Activated B cell treated with CpG ODN at 0.5 μM for 24 hours (primary cell): ENCODE measurements around the gene FAM120C. TPM values are rescaled to one million over a fixed set of nuclear protein-coding genes. Genes with fewer than 3 reads are reported as not detected.
A peak's percentile ranks its signal among the peaks of the same experiment; 100 is the strongest.

ENCODE experiments used
- ATAC-seq: fragments of 200-7000 bp; cut with Tn5 transposase; one replicate; pipeline ENCODE4 v1.10.0; 2021; ENCODE audit warnings: low read depth, mild to moderate bottlenecking, moderate library complexity
- CTCF ChIA-PET: fragments of 350-600 bp; sonication (Branson Sonifier 250); formaldehyde crosslinking; loops from one replicate; lab custom pipeline; 2021; ENCODE audit warnings: antibody characterized with exemption; lab: Charles Lee
- POLR2A ChIA-PET: fragments of 350-600 bp; sonication (Branson Sonifier 250); formaldehyde crosslinking; loops from one replicate; lab custom pipeline; 2021; ENCODE audit warnings: antibody characterized with exemption; lab: Charles Lee
- DNase-seq: peaks from one replicate; pipeline ENCODE4 v3.0.0; 2022
- H3K27ac Mint-ChIP-seq: one replicate; pipeline ENCODE4 v1.8.0; 2020; ENCODE audit warnings: mixed read lengths
- H3K27me3 Mint-ChIP-seq: one replicate; pipeline ENCODE4 v1.8.0; 2021; ENCODE audit warnings: mixed read lengths
- H3K36me3 Mint-ChIP-seq: one replicate; pipeline ENCODE4 v1.8.0; 2021; ENCODE audit warnings: low read depth, mixed read lengths
- H3K4me1 Mint-ChIP-seq: one replicate; pipeline ENCODE4 v1.8.0; 2021; ENCODE audit warnings: mixed read lengths
- H3K4me3 Mint-ChIP-seq: one replicate; pipeline ENCODE4 v1.8.0; 2020; ENCODE audit warnings: mild to moderate bottlenecking, mixed read lengths
- H3K9me3 Mint-ChIP-seq: one replicate; pipeline ENCODE4 v1.8.0; 2020; ENCODE audit warnings: mixed read lengths
- CTCF ChIP-seq: fragments of 200-600 bp; IDR thresholded peaks from one replicate; pipeline ENCODE4 v1.8.0; 2022; ENCODE audit warnings: antibody characterized with exemption, mild to moderate bottlenecking
- intact Hi-C: fragments of 100-400 bp; cut with micrococcal nuclease; formaldehyde crosslinking; loops from one replicate; pipeline ENCODE4 v1.15.1; 2024
- total RNA-seq: library from RNA; stranded (reverse); gene quantifications from 2 replicates; pipeline ENCODE4 v1.2.3, GENCODE V29; 2022

The FAM120C gene
- total RNA-seq, 1 donor from 2014 or later: 20.2 TPM

GRCh38 chrX:54182194-54182863 lies 725 bp downstream of the FAM120C start:
- H3K4me3 Mint-ChIP-seq: peak overlapping the region; percentile 83
- intact Hi-C loops: loop anchor here (2.0 to 5.0 kb wide), 3 partner anchors 625 to 1090 kb away; partner anchors contain the start of genes APEX2, KANTR and MAGED2
- H3K27ac Mint-ChIP-seq: peak overlapping the region; percentile 78
- ChIA-PET CTCF (no interaction called here), POLR2A (interaction anchor here (0.5 to 2.5 kb wide), 11 partner anchors 104 to 1921 kb away, joined by 3 to 37 read pairs (median 5); partner anchors contain the start of genes APEX2, GNL3L, PHF8 and TSR2)
- DNase-seq (peak; percentile 34), ATAC-seq (peak; percentile 60)
- H3K27me3 Mint-ChIP-seq: no peaks in the 10 kb centered on the region
- peaks cover 27% of the 10 kb centered on the region for H3K36me3 Mint-ChIP-seq
- peaks cover 48% of the 10 kb centered on the region for H3K4me1 Mint-ChIP-seq
- no peak for TF ChIP-seq CTCF
- H3K9me3 Mint-ChIP-seq: no peaks in the 10 kb centered on the region

- Mint-ChIP-seq H3K27ac (peak overlapping the region; percentile 78), H3K36me3 (peaks cover 35% of the 10 kb centered on the region), H3K27me3 (no peaks in the 10 kb centered on the region), H3K4me3 (peak overlapping the region; percentile 83), H3K4me1 (peaks cover 56% of the 10 kb centered on the region), H3K9me3 (no peaks in the 10 kb centered on the region)
- ChIA-PET POLR2A (interaction anchor here (2.5 kb wide), 1 partner anchor 138 kb away, joined by 37 read pairs; the partner anchor contains the start of gene PHF8), CTCF (no interaction called here)
- ATAC-seq (no peak), DNase-seq (no peak)
- intact Hi-C loops: loop anchor here (5.0 kb wide), 2 partner anchors 626 to 1089 kb away; partner anchors contain the start of genes KANTR and MAGED2
- TF ChIP-seq CTCF: no peak
These were observed 1.7 kb downstream of the FAM120C start for GRCh38 chrX:54181202-54181953.

GRCh38 chrX:54180403-54180802 lies 2.7 kb downstream of the FAM120C start:
- H3K27me3 Mint-ChIP-seq: no peaks in the 10 kb centered on the region
- H3K9me3 Mint-ChIP-seq: no peaks in the 10 kb centered on the region
- ChIA-PET CTCF (no interaction called here), POLR2A (interaction anchor here (0.6 kb wide), 1 partner anchor 20 kb away, joined by 3 read pairs; no protein-coding TSS in a partner anchor)
- intact Hi-C loops: loop anchor here (5.0 kb wide), 2 partner anchors 627 to 1088 kb away; partner anchors contain the start of genes KANTR and MAGED2
- peaks cover 56% of the 10 kb centered on the region for H3K4me1 Mint-ChIP-seq
- peaks cover 33% of the 10 kb centered on the region for H3K36me3 Mint-ChIP-seq
- no peak for ATAC-seq
- no peak for TF ChIP-seq CTCF
- no peak overlapping the region for H3K4me3 Mint-ChIP-seq
- no peak overlapping the region for H3K27ac Mint-ChIP-seq
- DNase-seq: no peak

GRCh38 chrX:54178100-54178940 lies 4.7 kb downstream of the FAM120C start:
- Mint-ChIP-seq H3K27me3 (no peaks in the 10 kb centered on the region), H3K4me3 (no peak overlapping the region), H3K4me1 (peaks cover 65% of the 10 kb centered on the region), H3K36me3 (peaks cover 44% of the 10 kb centered on the region), H3K9me3 (no peaks in the 10 kb centered on the region), H3K27ac (peak overlapping the region; percentile 26)
- ChIA-PET CTCF (no interaction called here), POLR2A (no interaction called here)
- ATAC-seq (no peak), DNase-seq (no peak)
- no peak for TF ChIP-seq CTCF
- intact Hi-C loops: no loop called here
